ENCODE results near the gene GINS3. TPM values are rescaled to one million over a fixed set of nuclear protein-coding genes. Genes with fewer than 3 reads are reported as not detected.

Gene GINS3
- total RNA-seq, 1 donor from 2014 or later: 22.2 TPM

Other genes with a start within 250 kb of the GINS3 start
- gene CSNK2A2, start 194.4 kb upstream of the GINS3 start, total RNA-seq: 90.5 and 93.9 TPM in 2 replicates
- not detected in 2 replicates for gene PRSS54, start 97.4 kb upstream of the GINS3 start, total RNA-seq
- 3.1 and 3.6 TPM in 2 replicates for gene NDRG4, start 107.7 kb downstream of the GINS3 start, total RNA-seq
- 24.4 and 24.7 TPM in 2 replicates for gene SETD6, start 123.0 kb downstream of the GINS3 start, total RNA-seq
- 264 and 266 TPM in 2 replicates for gene CNOT1, start 237.4 kb downstream of the GINS3 start, total RNA-seq

Measured in activated T-helper 2 cell treated with anti-CD3 and anti-CD28 coated beads, Interferon-gamma antibody, Interleukin-2, Interleukin-4, amounts not matched to agents 10 μg/mL and 5 μg/mL and 100 μg/mL, durations not matched to agents 14 hours and 24 hours and 36 hours (primary cell).